ENCODE data around the gene DHRS12.

DHRS12 gene

DNA sequence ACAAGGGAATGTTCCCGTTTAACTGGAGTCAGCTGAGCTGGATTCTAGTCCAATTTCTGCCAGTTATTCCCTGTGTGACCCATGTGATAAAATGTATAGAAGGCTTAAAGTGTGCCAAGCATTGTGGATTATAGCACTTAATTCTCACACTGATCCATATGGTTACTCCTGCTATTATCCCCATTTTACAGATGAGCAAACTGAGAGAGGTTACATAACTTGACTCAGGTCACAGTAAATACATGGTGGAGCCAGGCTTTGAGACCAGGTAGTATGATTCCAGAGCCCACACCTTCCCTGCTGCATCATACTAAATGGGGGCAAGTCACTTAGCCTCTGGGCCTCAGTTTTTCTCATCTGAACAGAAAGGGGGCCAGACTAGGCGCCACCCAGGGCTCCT lies 2.0 kb upstream of the DHRS12 start:
- no peak for DNase-seq (ENCODE audit: extremely low read depth, low read depth)
- no peak for TF ChIP-seq CTCF (IDR thresholded peaks at IDR 0.05; ENCODE audit: low read depth, low read length)

GRCh38 chr13:51805313-51805712 lies 1.4 kb upstream of the DHRS12 start:
- no peak for DNase-seq (ENCODE audit: extremely low read depth, low read depth)
- no peak for TF ChIP-seq CTCF (IDR thresholded peaks at IDR 0.05; ENCODE audit: low read depth, low read length)

- no peak for TF ChIP-seq CTCF (IDR thresholded peaks at IDR 0.05; ENCODE audit: low read depth, low read length)
- DNase-seq (ENCODE audit: extremely low read depth, low read depth): no peak
Observed at GRCh38 chr13:51804295-51805172, 571 bp upstream of the DHRS12 start.

DNA sequence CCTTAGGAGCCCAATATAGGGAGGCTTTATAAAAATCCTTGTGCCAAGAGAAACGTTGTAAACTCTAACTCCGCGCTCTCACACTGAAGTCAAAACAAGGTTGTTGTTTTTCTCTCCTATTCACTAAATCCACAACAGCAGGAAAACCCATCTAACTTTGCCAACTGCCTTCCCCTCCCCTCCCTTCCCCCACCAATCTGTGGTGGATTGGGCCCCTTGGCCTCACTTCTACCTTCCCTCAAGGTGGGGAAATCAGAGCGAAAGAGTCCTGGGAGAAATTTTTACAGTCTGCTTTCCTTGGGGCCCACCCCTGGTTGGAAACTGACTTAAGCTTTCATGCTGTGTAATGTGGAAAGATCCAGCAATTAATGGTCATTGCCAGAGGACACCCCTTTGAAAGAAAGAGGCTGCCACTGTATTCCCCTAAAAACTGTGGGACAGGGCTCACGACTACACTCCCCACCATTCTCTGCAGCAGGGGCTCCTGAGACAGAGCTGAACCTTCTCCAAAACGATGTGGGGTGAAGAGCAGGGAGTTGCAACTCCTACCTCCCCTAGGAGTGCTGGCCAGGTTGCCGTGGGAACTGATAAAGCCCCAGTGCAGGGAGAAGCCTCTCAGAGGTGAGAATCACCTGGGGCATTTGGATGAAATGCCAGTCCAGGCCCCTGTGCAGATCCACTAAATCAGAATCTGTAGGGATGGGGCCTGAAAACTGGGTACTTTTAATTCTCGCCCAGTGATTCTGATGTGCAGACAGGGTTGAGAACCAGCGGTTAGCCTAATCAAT lies 1.1 kb downstream of the DHRS12 start:
- TF ChIP-seq CTCF (IDR thresholded peaks at IDR 0.05; ENCODE audit: low read depth, low read length): no peak
- DNase-seq (ENCODE audit: extremely low read depth, low read depth): no peak

- no peak for DNase-seq (ENCODE audit: extremely low read depth, low read depth)
- TF ChIP-seq CTCF (IDR thresholded peaks at IDR 0.05; ENCODE audit: low read depth, low read length): no peak
Observed at GRCh38 chr13:51801631-51802099, 2.3 kb downstream of the DHRS12 start.

DNA sequence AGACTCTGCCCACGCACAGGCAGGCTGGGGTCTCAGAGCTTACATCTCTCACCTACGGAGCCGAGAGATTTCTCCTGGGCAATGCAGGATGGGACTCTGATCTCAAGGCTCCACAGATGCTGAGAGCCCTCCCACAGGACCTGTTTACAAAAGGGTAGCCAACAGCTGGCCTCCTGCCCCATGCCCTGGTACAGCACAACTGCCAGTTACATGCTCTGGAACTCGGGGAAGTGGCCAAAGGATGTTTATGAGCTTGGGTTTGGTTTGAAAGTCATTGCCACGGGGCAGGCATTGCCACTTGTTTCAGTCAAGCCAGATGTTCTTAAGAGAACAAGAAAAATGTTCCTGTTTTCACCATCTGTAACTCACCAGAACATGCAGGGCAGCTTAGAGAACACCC lies 3.5 kb downstream of the DHRS12 start:
- DNase-seq (ENCODE audit: extremely low read depth, low read depth): no peak
- TF ChIP-seq CTCF (IDR thresholded peaks at IDR 0.05; ENCODE audit: low read depth, low read length): no peak

GRCh38 chr13:51799261-51799660 lies 4.7 kb downstream of the DHRS12 start:
- no peak for TF ChIP-seq CTCF (IDR thresholded peaks at IDR 0.05; ENCODE audit: low read depth, low read length)
- DNase-seq (ENCODE audit: extremely low read depth, low read depth): no peak

All from AG09319 (cell line).